CD1c-positive myeloid dendritic cell (primary cell): Measurements from ENCODE around the gene ECHDC3.

ENCODE experiments used
- DNase-seq: peaks from one replicate; pipeline ENCODE4 v3.0.0-alpha.2; 2016; ENCODE audit errors: extremely low spot score

Gene ECHDC3

GRCh38 chr10:11776080-11776479 lies 33.9 kb downstream of the ECHDC3 start:
- DNase-seq: no peak

- DNase-seq: no peak
Measured at GRCh38 chr10:11781114-11781513, 38.9 kb downstream of the ECHDC3 start.

DNA sequence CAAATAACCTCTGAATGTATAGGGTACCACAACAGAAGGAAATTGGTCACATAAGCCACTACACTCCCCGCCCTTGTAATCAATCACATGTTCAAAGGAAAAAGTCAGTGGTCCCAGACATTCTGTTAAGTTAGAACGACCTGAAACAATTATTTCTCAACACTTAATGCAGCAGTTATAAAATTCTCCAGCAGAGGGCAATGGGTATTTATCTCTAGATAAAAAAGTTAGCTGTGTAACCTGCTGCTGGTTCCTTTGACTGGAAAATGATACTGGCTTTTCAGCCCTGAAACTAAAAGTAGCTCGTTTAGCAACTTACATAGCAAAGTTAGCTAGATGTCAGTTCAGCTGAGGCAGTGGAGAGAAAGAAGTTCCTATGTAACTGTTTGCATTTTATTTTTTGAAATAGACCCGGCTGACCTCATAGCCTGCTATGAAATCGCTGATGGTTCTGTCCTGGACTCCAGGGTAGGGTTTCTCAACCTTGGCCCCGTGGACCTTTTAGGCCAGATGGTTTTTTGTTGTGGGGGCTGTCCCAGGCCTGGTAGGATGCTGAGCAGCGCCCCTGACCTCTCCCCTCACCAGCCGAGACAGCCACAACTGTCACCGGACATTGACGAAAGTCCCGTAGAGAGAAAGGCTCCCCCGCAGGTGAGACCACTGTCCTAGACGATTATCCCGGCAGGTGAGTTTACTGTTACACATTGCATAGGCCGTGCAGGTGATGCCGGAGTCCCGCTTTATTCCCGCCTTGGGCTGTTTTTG lies 40.8 kb downstream of the ECHDC3 start:
- peak; percentile 65 for DNase-seq

DNA sequence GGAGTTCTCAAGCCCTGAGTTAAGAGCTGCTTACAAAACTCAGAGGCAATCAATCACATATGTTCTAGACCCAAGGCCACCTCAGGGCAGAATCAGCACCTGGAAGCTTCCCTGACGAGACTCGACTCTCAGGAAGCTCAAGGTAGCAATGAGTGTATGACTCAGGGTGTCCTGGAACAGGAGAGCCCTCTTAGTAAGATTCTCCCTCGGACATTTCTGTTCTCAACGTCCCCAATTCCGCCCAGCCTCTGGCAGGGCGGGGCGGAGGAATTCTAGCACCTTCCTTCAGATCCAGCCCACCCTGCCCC lies 41.3 kb downstream of the ECHDC3 start:
- no peak for DNase-seq

DNA sequence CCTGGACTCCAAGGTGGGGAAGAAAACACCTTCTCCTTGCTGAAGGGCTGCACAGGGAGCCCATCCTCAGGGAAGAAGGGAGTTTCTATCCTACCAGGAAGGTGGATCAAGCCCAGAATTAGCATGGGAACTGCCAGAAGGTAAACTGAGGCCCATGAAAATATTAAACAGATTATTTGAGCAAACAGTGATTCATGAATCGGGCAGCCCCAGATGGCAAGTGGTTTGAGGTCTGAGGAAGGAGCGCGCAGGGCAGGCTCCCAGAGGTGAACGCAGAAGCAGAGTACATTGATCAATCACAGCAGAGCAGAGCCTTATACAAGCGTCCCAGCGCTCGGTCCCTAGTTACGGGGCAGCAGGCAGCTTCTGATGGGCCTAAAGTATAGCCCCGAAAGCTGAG lies 45.2 kb downstream of the ECHDC3 start:
- no peak for DNase-seq

- DNase-seq: no peak
Measured at GRCh38 chr10:11787846-11788245, 45.7 kb downstream of the ECHDC3 start.

GRCh38 chr10:11789306-11789705 lies 47.1 kb downstream of the ECHDC3 start:
- DNase-seq: no peak

DNA sequence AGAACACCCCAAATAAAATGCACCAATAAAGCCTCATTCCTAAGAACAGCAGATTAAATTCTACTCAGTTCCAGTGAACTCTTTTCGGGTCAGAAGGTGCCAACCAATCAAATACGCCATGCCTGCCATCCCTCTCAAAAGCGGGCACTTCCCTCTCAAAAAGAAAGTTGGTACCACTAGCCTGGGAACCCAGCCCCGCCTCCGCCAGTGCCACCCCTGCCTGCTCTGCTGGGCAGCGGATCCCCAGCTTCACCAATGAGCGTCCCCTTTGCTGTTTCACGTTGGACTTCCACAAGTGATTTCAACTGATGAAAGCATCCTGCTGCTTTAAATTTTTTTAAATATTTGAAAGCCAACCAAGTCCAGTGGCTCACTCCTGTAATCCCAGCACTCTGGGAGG lies 47.8 kb downstream of the ECHDC3 start:
- no peak for DNase-seq

DNA sequence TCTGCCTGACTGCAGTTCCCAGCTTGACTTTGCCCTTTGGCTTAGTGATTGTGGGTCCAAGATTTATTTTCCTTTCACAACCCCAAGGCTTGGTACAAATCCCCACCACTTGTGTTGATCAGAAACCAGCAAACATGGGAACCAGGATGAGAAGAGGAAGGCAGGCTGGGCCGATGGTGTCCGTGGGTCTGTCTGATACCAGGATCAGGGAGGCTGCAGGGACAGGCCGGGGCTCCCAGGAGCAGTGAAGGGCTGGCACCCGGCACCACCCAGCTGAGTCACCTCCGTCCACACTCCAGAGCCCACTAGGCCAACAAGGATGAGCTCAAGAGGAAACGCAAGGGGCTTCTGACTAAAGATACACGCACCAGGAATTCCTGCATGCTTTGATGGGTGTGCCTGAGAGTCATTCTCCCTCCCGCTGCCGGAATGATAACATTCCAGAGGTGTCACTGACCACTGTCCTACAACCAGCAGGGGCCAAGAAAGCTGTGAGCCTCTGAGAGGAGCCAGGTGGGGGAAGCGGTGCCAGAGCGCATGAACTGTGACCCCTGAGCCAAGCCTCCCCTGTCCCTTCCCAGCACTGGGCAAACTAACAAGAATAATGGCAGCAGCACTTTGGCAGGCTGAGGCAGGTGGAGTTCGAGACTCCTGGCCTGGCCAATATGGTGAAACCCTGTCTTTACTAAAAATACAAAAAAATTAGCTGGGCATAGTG lies 51.7 kb downstream of the ECHDC3 start:
- no peak for DNase-seq

GRCh38 chr10:11794566-11794965 lies 52.4 kb downstream of the ECHDC3 start:
- no peak for DNase-seq

DNA sequence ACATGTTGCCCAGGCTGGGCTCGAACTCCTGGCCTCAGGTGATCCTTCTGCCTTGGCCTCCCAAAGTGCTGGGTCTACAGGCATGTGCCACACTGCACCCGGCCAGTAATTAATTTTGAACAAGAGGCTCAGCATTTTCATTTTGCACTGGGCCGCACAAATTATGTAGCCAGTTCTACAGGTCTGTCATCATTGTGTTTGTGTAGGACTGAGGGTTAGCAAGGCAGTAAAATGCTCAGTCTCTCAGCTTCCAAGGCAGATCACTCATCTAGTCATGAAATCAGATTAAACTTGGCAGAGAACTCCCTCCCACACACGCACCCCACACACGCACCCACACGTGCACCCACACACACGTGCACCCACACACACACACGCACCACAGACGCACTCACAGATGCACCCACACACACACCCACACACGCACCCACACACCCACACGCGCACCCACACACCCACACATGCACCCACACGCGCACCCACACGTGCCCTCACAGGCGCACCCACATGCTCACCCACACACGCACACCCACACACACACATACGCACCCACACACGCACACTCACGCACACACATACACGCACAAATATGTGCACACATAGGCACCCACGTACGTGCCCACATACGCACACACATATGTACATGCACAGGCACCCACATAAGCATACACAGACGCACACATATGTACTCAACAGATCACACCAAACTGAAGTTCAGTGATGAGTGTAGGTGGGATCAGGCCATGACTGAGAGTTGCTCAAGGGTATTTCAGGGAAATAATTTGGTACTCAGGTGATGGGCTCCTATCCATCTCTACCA lies 53.1 kb downstream of the ECHDC3 start:
- DNase-seq: no peak

DNA sequence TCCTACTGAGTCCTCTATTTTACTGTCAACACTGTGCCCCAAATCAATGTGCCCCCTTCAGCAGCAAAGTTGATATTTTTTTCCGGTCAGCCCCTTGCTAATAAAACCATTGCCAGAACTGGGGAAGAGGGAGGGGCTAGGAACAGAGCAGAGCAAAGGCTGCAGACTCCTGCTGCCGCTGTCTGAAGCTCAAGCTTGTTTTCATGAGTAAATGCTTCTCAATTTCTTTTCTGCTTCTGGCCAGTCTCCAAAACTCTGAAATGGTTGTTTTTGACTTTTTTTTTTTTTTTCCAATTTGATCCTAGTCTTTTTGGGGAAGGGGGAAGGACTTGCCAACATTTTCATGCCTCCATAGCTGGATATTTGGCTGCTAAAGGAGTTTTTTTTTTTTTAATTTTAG lies 54.3 kb downstream of the ECHDC3 start:
- no peak for DNase-seq

DNA sequence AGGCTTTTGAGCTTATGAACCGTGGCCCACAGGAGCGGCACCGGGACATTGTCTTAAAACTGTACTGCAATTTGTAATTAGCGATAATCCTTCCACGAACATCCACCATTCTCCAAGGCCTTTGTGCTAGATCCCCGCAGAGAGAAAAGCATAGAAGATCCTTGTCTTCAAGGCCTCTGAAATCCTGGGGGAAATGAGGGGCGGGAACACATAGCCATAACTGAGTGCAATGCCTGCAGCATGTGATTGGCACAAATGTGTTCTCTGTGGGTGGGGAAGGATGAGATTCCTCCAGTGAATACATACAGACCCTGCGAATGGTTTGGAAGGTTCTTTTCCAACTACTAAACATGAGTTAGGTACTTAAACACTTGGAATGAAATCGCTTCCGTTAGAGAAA lies 55.1 kb downstream of the ECHDC3 start:
- DNase-seq: no peak

GRCh38 chr10:11797847-11798633 lies 55.9 kb downstream of the ECHDC3 start:
- no peak for DNase-seq

GRCh38 chr10:11798845-11799735 lies 56.9 kb downstream of the ECHDC3 start:
- DNase-seq: no peak

DNA sequence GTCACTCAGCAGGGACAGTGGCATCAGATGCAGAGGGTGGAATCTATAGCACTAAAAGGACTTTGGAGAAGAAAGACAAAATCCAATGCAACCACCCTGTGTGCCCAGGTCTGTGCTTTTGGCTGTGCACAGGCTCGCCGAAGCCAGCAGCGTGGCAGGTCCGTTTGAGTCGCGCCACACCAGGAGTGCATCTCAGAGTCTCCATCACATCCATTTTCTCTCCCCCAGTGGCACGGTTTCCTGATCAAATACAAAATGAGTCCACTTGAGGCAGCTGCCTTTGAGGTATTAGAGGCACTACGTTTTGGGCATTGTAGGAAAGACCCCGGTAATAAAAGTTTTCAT lies 57.5 kb downstream of the ECHDC3 start:
- DNase-seq: no peak

GRCh38 chr10:11804336-11804735 lies 62.2 kb downstream of the ECHDC3 start:
- no peak for DNase-seq

DNA sequence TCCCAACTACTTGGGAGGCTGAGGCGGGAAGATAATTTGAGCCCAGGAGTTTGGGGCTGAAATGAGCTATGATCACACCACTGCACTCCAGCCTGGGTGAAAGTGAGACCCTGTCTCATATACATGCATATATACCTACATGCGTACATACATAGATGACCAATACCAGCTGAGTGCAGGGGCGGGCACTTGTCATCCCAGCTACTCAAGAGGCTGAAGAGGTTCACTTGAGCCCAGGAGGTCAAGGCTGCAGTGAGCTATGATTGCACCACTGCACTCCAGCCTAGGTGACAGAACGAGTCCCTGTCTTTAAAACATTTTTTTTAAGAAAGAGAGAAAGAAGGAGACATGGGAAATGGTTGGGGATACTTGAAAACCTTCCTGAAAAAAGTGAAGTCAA lies 63.6 kb downstream of the ECHDC3 start:
- DNase-seq: no peak

DNA sequence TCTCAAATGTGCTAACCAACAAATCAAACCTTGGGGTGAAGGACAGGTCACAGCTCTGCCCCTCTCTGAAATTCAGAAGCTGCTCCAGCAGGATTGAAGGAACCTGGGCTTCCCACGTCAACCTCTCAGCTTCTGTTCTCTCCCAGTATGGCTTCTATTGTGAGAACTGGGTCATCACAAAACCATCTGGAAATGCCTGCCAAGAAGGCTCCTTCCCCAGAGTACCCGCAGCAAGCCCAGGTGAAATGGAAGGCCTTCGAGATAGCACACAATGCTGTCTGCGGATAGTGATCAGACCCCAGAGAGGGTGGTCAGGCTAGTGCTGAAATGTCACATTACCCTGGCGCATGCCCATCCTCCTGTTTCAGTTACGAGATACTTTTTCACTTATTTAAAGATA lies 64.5 kb downstream of the ECHDC3 start:
- DNase-seq: no peak

DNA sequence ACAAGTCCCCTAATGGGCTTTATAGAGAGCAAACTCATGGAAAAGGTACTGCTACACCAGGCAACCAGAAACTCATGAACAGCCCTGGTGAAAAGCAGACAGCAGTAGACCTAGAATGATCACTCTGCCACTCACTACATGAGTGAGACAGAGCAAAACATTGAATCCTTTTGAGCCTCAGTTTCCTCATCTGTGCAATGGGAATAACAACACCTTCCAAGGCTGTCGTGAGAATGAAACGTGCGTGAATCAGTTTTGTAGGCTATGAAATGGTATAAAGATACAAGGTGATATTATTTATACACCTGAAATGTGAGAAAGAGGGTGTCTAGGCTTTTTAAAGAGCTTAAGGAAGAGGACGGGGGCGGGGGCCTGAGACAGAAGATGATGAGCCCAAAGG lies 66.6 kb downstream of the ECHDC3 start:
- no peak for DNase-seq

DNA sequence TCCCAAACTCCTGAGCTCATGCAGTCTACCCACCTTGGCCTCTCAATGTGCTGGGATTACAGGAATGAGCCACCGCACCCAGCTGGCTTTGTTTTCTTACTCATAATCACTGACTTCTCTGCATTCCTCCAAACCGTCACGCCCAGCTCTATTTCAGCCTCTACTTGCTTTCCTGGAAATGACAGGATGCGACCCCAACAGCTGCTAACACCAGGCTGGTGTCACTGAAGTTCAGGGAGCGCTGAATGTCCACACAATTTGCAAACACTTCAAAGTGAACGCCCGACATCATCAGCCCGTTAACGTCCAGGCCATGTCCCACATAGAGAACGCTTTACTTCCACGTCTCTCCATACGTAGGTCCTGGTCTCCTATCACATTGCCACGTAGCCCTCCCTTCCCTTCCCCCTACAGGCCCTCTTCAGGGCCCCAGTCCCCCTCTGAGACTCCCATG lies 68.2 kb downstream of the ECHDC3 start:
- DNase-seq: no peak
